NCI-H510A (cell line): ENCODE results near the gene SNX10.

Experiments used
- DNase-seq: peaks from one replicate; lab custom pipeline; 2025; lab: John Stamatoyannopoulos, UW

The SNX10 gene

GRCh38 chr7:26369593-26369992 is 77.9 kb downstream of the SNX10 start:
- no peak for DNase-seq

- DNase-seq, result no peak
Measured at GRCh38 chr7:26370011-26370410, 78.3 kb downstream of the SNX10 start.

- no peak for DNase-seq
Measured at GRCh38 chr7:26372249-26372648, 80.6 kb downstream of the SNX10 start.

- no peak for DNase-seq
Measured at GRCh38 chr7:26372704-26373103, 81.0 kb downstream of the SNX10 start.

- DNase-seq, result no peak
Measured at GRCh38 chr7:26374647-26375373, 83.1 kb downstream of the SNX10 start.

- DNase-seq, result no peak
Measured at GRCh38 chr7:26375726-26376174, 84.1 kb downstream of the SNX10 start.

GRCh38 chr7:26376175-26376917 is 84.7 kb downstream of the SNX10 start:
- DNase-seq, result peak; percentile 64

GRCh38 chr7:26378016-26378415 is 86.4 kb downstream of the SNX10 start:
- no peak for DNase-seq

- DNase-seq, result no peak
Measured at GRCh38 chr7:26379711-26380110, 88.0 kb downstream of the SNX10 start.

GRCh38 chr7:26381476-26382353 is 90.1 kb downstream of the SNX10 start:
- DNase-seq, result no peak

- no peak for DNase-seq
Measured at GRCh38 chr7:26385240-26385639, 93.6 kb downstream of the SNX10 start.

- no peak for DNase-seq
Measured at GRCh38 chr7:26387731-26388130, 96.1 kb downstream of the SNX10 start.

GRCh38 chr7:26388256-26388655 is 96.6 kb downstream of the SNX10 start:
- DNase-seq, result no peak

GRCh38 chr7:26390016-26390415 is 98.4 kb downstream of the SNX10 start:
- no peak for DNase-seq

- no peak for DNase-seq
Measured at GRCh38 chr7:26393818-26394217, 102.2 kb downstream of the SNX10 start.

GRCh38 chr7:26397332-26397731 is 105.7 kb downstream of the SNX10 start:
- no peak for DNase-seq

- DNase-seq, result peak; percentile 56
Measured at GRCh38 chr7:26397796-26398426, 106.2 kb downstream of the SNX10 start.

GRCh38 chr7:26398427-26398755 is 106.7 kb downstream of the SNX10 start:
- DNase-seq, result peak; percentile 78

GRCh38 chr7:26398756-26399509 is 107.3 kb downstream of the SNX10 start:
- DNase-seq, result peak; percentile 78

- no peak for DNase-seq
Measured at GRCh38 chr7:26399736-26400135, 108.1 kb downstream of the SNX10 start.

GRCh38 chr7:26403640-26404039 is 112.0 kb downstream of the SNX10 start:
- DNase-seq, result no peak
